PC-9 (cell line): ENCODE measurements around the gene PKNOX2. TPM values are rescaled to one million over a fixed set of nuclear protein-coding genes. Genes with fewer than 3 reads are reported as not detected.

Experiments
- BruUV-seq: library from RNA; stranded (reverse); fragments of 400-500 nt; replicated peaks from 2 replicates; lab custom pipeline; 2021; lab: Mats Ljungman, UMichigan
- CTCF ChIA-PET: fragments of 300-600 bp; sonication (Branson Sonifier 250); formaldehyde crosslinking; loops from one replicate; lab custom pipeline; 2022; ENCODE audit warnings: antibody characterized with exemption; lab: Charles Lee
- POLR2A ChIA-PET: fragments of 300-600 bp; sonication (Branson Sonifier 250); formaldehyde crosslinking; loops from one replicate; lab custom pipeline; 2022; ENCODE audit warnings: antibody characterized with exemption; ENCODE audit not compliant: unreplicated experiment; lab: Charles Lee
- DNase-seq, 2 experiments: peaks; one replicate each; pipeline versions ENCODE4 v3.0.0 to v3.0.0-alpha.2; 2015 to 2022; ENCODE audit warnings: mixed read lengths in 1 of 2
- H2AFZ ChIP-seq: fragments of 200-600 bp; sonication (generic); 2 replicates; pipeline ENCODE4 v1.8.1; 2017; ENCODE audit warnings: antibody characterized with exemption
- H3F3A ChIP-seq: fragments of 200-600 bp; sonication (generic); 2 replicates; pipeline ENCODE4 v1.8.1; 2017; ENCODE audit warnings: antibody characterized with exemption, mild to moderate bottlenecking, low read depth; ENCODE audit not compliant: insufficient read depth
- H3K27ac ChIP-seq: fragments of 200-600 bp; sonication (generic); 2 replicates; pipeline ENCODE4 v1.6.1; 2016; ENCODE audit warnings: mixed run types
- H3K27me3 ChIP-seq: fragments of 200-600 bp; sonication (generic); 2 replicates; pipeline ENCODE4 v1.6.1; 2016; ENCODE audit warnings: low read depth, mixed run types; ENCODE audit not compliant: insufficient read depth
- H3K36me3 ChIP-seq: fragments of 200-600 bp; sonication (generic); 2 replicates; pipeline ENCODE4 v1.6.1; 2016; ENCODE audit warnings: low read depth, mixed run types
- H3K4me1 ChIP-seq: fragments of 200-600 bp; sonication (generic); replicated peaks from 2 replicates; pipeline ENCODE4 v1.6.1; 2016; ENCODE audit warnings: mixed run types; ENCODE audit not compliant: insufficient read depth
- H3K4me2 ChIP-seq: fragments of 200-600 bp; sonication (generic); 2 replicates; pipeline ENCODE4 v1.6.1; 2017; ENCODE audit warnings: mixed run types
- H3K4me3 ChIP-seq: fragments of 200-600 bp; sonication (generic); 2 replicates; pipeline ENCODE4 v1.6.1; 2016; ENCODE audit warnings: mixed run types
- H3K79me2 ChIP-seq: fragments of 200-600 bp; sonication (generic); 2 replicates; pipeline ENCODE4 v1.6.1; 2017; ENCODE audit warnings: low read depth, mixed run types
- H3K9me2 ChIP-seq: fragments of 200-600 bp; sonication (generic); 2 replicates; pipeline ENCODE4 v1.8.1; 2017; ENCODE audit warnings: mild to moderate bottlenecking; ENCODE audit not compliant: insufficient read depth
- H3K9me3 ChIP-seq: fragments of 200-600 bp; sonication (generic); 2 replicates; pipeline ENCODE4 v1.8.1; 2016; ENCODE audit warnings: low read depth; ENCODE audit not compliant: insufficient read depth
- H4K20me1 ChIP-seq: fragments of 200-600 bp; sonication (generic); 2 replicates; pipeline ENCODE4 v1.8.1; 2017; ENCODE audit not compliant: insufficient read depth
- EZH2 ChIP-seq: fragments of 200-600 bp; sonication (generic); IDR thresholded peaks from 2 replicates; pipeline ENCODE4 v1.8.0; 2017; ENCODE audit warnings: antibody characterized with exemption, low read depth
- intact Hi-C: fragments of 100-400 bp; cut with micrococcal nuclease; formaldehyde crosslinking; loops from one replicate; pipeline ENCODE4 v1.10.0; 2022; ENCODE audit not compliant: unreplicated experiment
- total RNA-seq: library from RNA; stranded (reverse); gene quantifications from 2 replicates; pipeline ENCODE4 v1.2.3, GENCODE V29; 2021
- TF ChIP-seq, protein P1 (sequence below): fragments of 200-600 bp; sonication (generic); conservative IDR thresholded peaks from 2 replicates; pipeline ENCODE4 v1.6.1; 2017; ENCODE audit warnings: mixed run types, antibody characterized with exemption, mild to moderate bottlenecking, moderate library complexity

The PKNOX2 gene
- total RNA-seq, 1 experiment from 2014 or later = not detected

- Histone ChIP-seq H2AFZ (no peak overlapping the region), H3K4me2 (no peak overlapping the region), H4K20me1 (no peaks in the 10 kb centered on the region), H3K9me2 (no peaks in the 10 kb centered on the region), H3K27me3 (peaks cover 28% of the 10 kb centered on the region), H3K4me3 (no peak overlapping the region), H3K4me1 (no peaks in the 10 kb centered on the region), H3K79me2 (no peaks in the 10 kb centered on the region), H3K27ac (no peak overlapping the region), H3K36me3 (no peaks in the 10 kb centered on the region), H3F3A (no peaks in the 10 kb centered on the region), H3K9me3 (no peaks in the 10 kb centered on the region)
- BruUV-seq = no TSS peak
- TF ChIP-seq, protein P1, sequence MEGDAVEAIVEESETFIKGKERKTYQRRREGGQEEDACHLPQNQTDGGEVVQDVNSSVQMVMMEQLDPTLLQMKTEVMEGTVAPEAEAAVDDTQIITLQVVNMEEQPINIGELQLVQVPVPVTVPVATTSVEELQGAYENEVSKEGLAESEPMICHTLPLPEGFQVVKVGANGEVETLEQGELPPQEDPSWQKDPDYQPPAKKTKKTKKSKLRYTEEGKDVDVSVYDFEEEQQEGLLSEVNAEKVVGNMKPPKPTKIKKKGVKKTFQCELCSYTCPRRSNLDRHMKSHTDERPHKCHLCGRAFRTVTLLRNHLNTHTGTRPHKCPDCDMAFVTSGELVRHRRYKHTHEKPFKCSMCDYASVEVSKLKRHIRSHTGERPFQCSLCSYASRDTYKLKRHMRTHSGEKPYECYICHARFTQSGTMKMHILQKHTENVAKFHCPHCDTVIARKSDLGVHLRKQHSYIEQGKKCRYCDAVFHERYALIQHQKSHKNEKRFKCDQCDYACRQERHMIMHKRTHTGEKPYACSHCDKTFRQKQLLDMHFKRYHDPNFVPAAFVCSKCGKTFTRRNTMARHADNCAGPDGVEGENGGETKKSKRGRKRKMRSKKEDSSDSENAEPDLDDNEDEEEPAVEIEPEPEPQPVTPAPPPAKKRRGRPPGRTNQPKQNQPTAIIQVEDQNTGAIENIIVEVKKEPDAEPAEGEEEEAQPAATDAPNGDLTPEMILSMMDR = no peak
- TF ChIP-seq EZH2 = no peak
- ChIA-PET POLR2A (no interaction called here), CTCF (no interaction called here)
- DNase-seq = no peak
- intact Hi-C loops = no loop called here
Observed at GRCh38 chr11:125170001-125170509, 5.5 kb downstream of the PKNOX2 start.

DNA sequence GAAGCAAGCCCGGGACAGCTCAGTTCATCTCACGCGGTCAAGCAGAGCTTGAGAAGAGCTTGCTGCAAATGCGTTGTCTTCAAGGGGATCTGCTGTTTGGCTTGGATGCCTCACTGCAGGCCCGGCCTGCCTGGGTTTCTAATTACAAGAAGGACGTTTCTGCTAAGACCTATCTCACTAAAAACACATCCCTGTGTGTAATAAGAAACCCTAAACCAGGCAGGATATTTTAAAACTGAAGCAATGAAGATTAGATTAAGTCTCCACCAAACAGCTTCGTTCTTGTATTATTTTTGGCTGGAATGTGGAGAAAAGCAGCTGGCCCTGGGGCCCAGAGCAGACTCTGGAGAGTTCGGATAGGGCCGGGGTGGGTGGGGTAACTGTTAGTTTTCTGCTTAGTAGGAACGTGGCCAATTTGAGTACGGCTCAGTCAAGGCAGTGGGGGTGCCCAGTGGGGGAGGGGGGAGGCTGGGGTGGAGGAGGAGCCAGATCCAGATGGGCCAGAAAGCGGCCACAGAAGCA, 6.0 kb downstream of the PKNOX2 start:
- Histone ChIP-seq H3K9me3 (no peaks in the 10 kb centered on the region), H3K4me2 (no peak overlapping the region), H4K20me1 (no peaks in the 10 kb centered on the region), H3K9me2 (no peaks in the 10 kb centered on the region), H2AFZ (no peak overlapping the region), H3K79me2 (no peaks in the 10 kb centered on the region), H3K27me3 (peaks cover 24% of the 10 kb centered on the region), H3K36me3 (no peaks in the 10 kb centered on the region), H3K4me1 (no peaks in the 10 kb centered on the region), H3K27ac (no peak overlapping the region), H3F3A (no peaks in the 10 kb centered on the region), H3K4me3 (no peak overlapping the region)
- intact Hi-C loops = no loop called here
- POLR2A ChIA-PET = no interaction called here
- no peak for DNase-seq
- TF ChIP-seq EZH2 = no peak
- TF ChIP-seq, protein P1 = no peak
- no TSS peak for BruUV-seq
- CTCF ChIA-PET = no interaction called here

- Histone ChIP-seq H3K9me3 (no peaks in the 10 kb centered on the region), H3K79me2 (no peaks in the 10 kb centered on the region), H3K27me3 (peaks cover 21% of the 10 kb centered on the region), H3K36me3 (no peaks in the 10 kb centered on the region), H3K4me3 (no peak overlapping the region), H2AFZ (no peak overlapping the region), H4K20me1 (no peaks in the 10 kb centered on the region), H3K9me2 (no peaks in the 10 kb centered on the region), H3K4me2 (no peak overlapping the region), H3K4me1 (no peaks in the 10 kb centered on the region), H3F3A (no peaks in the 10 kb centered on the region), H3K27ac (no peak overlapping the region)
- ChIA-PET POLR2A (no interaction called here), CTCF (no interaction called here)
- intact Hi-C loops = no loop called here
- DNase-seq = no peak
- TF ChIP-seq EZH2 = no peak
- TF ChIP-seq, protein P1 = no peak
- BruUV-seq = no TSS peak
Observed at GRCh38 chr11:125171974-125172373, 7.4 kb downstream of the PKNOX2 start.
